Erythroblast (primary cell): ENCODE results near the gene NDRG3.

Experiments
- DNase-seq, 2 experiments: peaks; one replicate each; lab custom pipeline; 2025; lab: John Stamatoyannopoulos, UW
- GATA1 ChIP-seq: IDR thresholded peaks from 2 replicates; pipeline ENCODE4 v1.6.1; 2011; ENCODE audit warnings: low read depth, mild to moderate bottlenecking, control low read depth, low read length, moderate library complexity
- POLR2A ChIP-seq: IDR thresholded peaks from 2 replicates; pipeline ENCODE4 v1.6.1; 2011; ENCODE audit warnings: mild to moderate bottlenecking, low read length

The NDRG3 gene

DNA sequence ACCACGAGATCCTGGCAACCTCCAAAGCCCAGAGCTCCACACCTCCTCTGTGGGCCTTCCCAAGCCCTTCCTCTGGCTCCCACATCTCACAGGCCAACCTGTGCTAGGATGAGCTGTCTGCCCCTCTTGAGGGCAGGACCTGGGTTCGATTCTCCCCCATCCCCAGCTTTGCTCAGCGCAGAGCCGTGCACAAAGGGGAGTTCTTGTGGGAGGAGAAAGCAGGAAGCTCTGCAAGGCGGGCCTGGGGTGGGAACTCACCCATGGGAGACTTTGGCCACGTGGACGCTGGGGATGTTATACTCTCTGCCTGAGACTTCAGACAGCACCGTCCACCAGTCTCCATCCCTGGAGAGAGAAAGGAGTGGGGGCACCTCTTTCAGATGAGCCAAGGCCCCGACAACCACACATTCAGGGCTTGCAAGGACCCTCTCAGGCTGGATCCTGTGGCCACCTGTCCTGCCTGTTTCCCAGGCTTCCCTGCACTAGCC is 112.6 kb downstream of the NDRG3 start:
- DNase-seq = no peak

DNA sequence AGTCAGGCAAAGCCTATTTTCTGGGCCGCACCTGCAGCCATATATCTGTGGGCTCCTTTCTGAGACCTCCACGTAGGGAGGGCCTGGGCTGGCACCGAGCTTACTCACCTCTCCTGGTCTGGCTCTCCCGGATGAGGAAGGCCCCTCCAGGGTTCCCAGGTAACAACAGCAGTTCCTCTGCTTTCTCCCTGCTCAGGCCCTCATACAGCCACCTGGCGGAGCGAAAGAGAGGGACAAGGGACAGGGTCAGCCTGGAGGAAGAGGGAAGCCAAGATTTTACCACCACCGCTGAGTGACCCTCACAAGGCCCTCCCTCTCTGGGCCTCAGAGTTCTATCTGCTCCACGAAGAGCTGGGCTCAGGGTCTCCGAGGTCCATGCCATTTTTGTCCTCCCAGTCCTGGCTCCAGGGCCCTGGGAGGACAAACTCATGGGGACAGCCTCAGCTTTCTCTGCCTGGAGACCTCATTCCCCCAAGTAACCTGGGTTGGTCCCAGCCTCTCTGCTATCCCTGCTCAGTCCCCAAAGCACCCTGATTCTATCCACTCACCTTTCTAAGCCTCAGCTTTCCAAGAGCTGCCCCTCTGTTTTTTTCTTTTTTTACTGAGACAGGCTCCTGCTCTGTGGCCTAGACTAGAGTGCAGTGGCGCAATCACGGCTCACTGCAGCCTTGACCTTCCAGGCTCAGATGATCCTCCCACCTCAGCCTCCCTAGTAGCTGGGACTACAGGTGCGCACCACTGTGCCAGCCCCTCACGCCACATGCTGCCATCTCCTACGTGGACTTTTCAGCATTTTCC is 113.2 kb downstream of the NDRG3 start:
- DNase-seq = no peak
- no peak for TF ChIP-seq GATA1
- no peak for TF ChIP-seq POLR2A

More for the DNA sequence above, 112.6 kb downstream of the NDRG3 start:
- TF ChIP-seq GATA1 (no peak), POLR2A (no peak)

DNA sequence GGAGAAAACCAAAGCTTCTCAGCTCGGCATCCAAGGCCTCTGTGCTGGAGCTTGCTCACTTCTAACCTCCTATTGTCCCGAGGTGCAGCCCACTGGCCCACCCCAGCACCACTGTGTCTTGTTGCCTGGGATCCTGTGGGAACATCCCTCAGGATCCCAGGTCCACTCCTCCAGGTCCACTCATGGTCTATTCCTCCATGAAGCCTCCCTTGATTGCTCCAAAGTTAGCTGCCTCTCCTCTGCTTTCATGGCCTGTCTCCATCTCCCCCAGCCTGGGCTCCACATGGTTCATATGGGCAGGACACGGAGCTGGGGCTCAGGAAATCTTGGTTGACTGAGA is 113.8 kb downstream of the NDRG3 start:
- no peak for DNase-seq
- no peak for TF ChIP-seq GATA1
- no peak for TF ChIP-seq POLR2A

DNA sequence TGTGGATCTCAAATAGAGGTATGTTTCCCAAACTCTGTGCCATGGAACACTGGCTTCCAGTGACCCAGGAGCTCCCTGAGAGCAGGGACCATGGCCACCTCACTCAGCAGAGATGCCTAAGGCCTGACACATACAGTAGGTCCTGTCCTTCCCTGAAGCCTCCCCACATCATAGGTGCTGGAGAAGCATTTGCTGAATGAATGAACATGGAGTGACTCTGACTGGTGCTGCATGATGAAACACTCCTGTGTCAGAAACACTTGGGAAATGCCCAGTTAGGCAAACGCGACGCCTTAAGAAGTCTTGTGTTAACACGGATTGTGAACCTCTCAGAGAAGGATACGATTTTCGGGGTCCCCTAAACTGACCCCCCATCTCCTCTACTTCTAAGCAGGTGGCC is 114.2 kb downstream of the NDRG3 start:
- no peak for TF ChIP-seq POLR2A
- no peak for TF ChIP-seq GATA1
- DNase-seq = no peak

DNA sequence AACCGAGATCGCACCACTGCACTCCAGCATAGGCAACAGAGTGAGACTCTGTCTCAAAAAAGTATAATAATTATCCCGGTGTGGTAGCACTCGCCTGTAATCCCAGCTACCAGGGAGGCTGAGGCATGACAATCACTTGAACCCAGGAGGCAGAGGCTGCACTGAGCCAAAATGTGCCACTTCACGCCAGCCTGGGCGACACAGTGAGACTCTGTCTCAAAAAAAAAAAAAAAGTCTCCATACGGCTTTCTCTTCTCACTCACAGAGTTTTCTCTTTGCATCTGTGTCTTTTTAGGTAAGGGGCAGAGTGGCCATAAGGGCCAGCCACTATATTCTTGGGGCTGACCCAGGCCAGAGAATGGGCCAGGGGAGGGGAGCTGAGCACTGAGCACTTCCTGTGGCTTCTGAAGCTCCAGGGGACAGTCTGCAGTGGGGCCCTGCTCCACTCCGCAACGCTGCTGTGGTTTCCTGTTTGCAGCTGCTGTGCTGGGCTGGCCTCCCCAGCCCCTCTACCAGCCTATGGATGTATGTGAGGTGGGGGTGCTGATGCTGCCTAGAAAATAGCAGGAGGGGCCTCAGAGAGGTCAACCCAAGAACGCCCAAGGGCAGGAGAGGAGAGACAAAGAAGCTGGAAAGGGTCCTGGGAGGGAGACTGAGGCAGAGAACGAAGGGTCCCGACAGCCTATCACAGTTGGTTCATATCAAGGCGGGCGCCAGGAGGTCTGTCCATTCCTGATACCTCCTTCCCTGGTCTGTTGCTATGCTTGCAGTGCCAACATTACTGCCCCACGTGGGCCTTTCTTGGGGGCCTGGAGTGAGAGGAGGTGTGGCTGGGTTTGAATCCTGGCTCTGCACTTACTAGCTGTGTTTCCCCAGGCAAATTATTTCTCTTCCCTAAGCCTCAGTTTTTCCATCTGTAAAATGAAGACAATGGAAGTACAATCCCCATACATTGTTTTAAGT is 115.9 kb downstream of the NDRG3 start:
- TF ChIP-seq POLR2A (no peak), GATA1 (no peak)
- DNase-seq = no peak

DNA sequence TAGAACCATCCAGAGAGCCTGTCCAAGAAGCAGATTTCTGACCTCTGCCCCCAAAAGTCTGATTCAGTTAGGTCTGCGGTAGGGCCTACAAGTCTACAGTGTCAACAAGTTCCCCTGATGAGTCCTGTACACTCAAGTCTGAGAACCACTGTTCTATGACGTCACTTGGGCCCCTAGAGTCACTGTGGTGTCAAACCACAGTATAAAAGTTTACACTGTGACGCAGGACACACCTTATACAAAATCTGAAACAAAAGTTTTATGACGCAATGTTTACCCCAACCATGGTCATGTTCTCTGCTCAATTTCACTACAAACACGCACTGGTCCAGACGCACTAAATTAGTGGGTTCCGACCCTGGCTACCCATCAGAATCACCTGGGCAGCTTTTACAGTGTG is 117.8 kb downstream of the NDRG3 start:
- DNase-seq = no peak
- no peak for TF ChIP-seq GATA1
- TF ChIP-seq POLR2A = no peak

DNA sequence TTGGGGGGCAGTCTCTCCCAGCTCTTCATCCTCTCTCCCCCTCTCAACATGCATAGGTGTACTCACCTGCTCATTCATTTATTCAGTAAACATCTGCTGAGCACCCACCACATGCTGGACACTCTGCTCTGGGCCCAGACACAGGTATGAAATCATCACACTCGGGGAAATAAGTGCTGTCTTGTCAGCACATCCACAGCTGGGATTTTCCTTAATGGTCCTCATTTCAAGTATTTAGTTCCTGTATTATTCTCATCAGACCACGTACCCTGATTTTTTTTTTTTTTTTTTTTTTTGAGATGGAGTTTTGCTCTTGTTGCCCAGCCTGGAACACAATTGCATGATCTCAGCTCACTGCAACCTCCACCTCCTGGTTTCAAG is 121.0 kb downstream of the NDRG3 start:
- DNase-seq = no peak

DNA sequence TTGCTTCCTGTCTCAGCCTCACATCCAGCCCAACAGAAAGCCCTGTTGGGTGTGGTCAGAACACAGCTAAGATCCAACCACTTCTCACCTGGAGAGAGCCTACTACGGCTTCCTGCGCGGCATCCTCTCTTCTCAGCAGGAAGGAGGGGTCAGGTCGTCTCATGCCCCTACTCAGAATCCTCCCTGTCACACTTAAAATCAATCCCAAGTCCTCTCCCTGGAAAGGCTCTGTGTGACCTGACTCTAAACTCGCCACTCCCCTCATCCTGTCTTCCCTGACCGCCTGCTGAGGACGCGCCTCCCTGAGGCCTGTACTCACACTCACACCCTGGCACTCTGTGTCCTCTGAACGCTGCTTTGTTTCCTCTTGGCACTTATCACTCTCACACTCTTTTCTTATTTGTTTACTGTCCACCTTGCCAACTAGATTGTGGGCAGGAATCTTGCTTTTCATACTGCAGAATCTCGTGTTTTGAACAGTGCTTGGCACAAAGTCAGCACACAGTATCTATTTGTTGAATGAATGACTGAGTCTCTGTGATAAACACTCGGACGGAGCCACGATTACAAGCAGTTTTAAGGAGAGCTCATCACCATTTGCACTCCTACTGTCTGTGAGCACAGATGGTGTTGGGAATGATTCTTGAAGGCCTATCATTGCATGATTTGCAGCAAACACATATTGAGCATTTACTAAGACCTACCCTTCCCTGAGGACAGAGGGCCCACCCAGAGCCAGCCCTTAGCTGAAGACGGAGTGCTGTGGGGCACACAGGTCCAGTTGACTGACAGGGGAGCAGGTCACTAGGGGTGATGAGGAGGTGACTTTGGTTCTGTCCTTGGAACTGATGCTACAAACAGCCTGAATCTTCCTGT is 121.6 kb downstream of the NDRG3 start:
- peak; percentile 26 to 59 for DNase-seq
- TF ChIP-seq GATA1 (no peak), POLR2A (no peak)

More for the DNA sequence above, 121.0 kb downstream of the NDRG3 start:
- TF ChIP-seq POLR2A = no peak
- TF ChIP-seq GATA1 = no peak

DNA sequence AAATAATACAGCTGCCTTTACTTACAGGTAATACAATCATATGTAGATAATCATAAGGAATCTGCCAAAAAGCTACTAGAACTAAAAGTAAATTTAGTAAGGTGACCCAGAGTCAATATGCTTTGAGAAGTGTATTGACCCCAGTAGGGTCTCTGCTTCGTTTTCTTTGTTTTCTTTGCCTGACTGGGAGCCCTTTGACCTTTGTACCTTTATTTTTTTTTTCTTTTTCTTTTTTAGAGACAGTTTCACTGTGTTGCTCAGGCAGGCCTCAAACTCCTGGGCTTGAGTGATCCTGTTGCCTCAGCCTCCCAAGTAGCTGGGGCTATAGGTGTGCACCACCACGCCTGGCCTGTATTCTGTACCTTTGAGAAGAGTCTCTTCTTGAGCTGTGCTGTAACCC is 122.4 kb downstream of the NDRG3 start:
- no peak for TF ChIP-seq GATA1
- TF ChIP-seq POLR2A = no peak
- no peak for DNase-seq

DNA sequence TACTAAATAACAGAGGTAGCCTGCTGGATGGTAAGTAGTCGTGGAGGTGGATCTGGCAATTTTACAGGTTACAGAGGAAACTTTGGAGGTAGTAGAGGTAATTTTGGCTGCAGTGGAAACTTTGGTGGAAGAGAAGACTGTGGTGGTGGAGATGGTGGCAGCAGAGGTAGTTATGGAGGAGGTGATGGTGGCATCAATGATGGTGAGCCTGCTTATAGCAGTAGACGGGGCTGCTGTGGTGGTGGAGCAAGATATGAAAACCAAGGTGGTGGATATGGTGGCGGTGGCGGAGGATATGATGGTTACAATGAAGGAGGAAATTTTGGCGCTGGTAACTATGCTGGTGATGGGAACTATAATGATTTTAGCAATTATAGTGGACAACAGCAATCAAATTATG is 125.0 kb downstream of the NDRG3 start:
- DNase-seq = no peak
- TF ChIP-seq GATA1 (no peak), POLR2A (no peak)

DNA sequence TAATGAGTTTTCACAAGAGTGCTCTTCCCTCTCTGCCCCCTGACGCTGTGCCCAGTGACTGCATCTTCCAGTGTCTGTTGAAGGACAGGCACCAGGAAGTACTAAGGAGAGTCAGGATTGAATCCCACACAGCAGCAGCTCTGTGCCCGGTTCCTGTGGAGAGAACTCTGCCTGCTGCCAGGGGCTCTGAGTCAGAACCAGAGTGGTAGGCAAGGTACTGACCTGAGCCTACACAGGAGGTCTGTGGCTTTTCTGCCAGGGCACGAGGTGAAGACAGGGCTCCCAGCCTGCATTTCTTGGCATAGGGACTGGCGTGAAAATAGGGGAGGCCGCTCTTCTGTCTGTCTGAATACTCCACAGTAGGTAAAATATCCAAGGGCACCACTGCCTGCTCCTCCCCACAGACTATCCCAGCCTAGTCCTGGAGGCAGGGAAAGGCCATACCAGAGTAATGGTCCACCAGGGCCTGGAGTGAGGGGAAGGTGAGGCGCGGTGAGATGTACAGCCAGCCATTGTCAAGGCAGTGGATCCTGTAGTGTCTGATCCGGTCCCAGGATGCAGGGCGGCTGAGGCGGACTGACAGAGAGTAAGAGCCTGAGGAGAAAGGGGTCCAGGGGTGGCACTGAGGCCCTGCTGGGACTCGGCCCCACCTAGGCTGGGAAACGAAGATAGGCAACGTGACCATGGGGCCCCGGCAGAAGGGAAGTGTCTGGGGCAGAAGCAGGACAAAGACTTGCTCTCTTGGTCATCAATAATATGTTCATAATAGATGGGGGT is 130.9 kb downstream of the NDRG3 start:
- TF ChIP-seq GATA1 (no peak), POLR2A (no peak)

DNA sequence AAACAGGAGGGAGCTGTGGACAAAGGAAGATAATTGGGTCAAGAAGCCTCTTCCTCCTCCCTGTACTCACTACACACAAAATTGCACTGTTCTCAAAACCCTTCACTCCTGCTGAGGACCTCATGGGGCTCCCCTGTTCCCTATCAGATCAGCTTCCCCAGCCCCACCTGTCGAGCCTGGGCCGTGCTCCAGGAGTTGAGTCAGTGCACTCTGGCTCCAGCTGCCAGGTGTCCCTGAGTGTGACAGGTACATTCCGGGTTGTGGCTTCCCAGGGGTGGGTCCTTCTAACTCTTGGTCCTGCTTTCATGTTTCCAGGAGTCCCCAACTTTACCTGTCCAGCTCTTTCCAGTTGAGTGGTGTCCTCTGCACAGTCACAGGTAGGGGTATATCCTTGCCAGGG is 131.9 kb downstream of the NDRG3 start:
- TF ChIP-seq GATA1 (no peak), POLR2A (no peak)
- no peak for DNase-seq

More for the DNA sequence above, 130.9 kb downstream of the NDRG3 start:
- DNase-seq = no peak

DNA sequence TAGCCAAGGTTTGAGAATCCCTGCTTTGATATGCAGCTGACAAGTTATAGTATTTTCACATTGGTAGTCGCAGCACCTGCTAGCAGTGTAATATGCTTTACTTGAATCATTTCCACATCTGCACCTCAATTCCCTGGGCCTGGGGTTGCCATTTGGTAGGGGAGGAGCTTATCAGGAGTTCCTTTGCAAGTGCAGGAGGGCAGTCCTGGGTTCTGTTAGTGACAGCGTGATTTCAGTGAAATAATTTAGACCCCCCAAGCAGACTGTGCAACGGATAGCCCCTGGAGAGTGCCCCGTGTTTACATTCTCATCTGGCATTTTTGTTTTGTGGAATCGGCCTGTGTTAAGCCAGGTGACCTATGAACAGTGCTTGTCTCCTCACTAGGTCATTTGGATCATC is 134.3 kb downstream of the NDRG3 start:
- TF ChIP-seq GATA1 (no peak), POLR2A (no peak)
- DNase-seq = no peak

DNA sequence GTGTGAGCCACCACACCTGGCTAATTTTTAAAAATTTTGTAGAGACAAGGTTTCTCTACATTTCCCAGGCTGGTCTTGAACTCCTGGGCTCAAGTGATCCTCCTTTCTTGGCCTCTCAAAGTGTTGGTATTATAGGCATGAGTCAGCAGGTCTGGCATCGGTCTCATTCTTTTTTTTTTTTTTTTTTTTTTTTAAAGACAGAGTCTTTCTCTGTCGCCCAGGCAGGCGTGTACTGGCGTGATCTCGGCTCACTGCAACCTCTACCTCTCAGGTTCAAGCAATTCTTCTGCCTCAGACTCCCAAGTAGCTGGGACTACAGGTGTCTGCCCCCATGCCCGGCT is 137.5 kb downstream of the NDRG3 start:
- DNase-seq = peak in 1 of 2 experiments; percentile 17
